Stimulated activated naive CD4-positive, alpha-beta T cell (primary cell): ENCODE results near the gene KDM6B.

Experiments
- DNase-seq, 6 experiments: peaks; one replicate each; lab custom pipeline; 2025; lab: John Stamatoyannopoulos, UW

KDM6B gene

GRCh38 chr17:7820231-7820630 lies 13.8 kb upstream of the KDM6B start:
- no peak for DNase-seq

- no peak for DNase-seq
These were observed 11.9 kb upstream of the KDM6B start for GRCh38 chr17:7822126-7822525.

GRCh38 chr17:7823581-7824001 lies 10.4 kb upstream of the KDM6B start:
- no peak for DNase-seq

GRCh38 chr17:7824021-7824924 lies 9.7 kb upstream of the KDM6B start:
- DNase-seq, result no peak

GRCh38 chr17:7825206-7825990 lies 8.6 kb upstream of the KDM6B start:
- DNase-seq, result no peak

- DNase-seq, result no peak
These were observed 3.4 kb upstream of the KDM6B start for GRCh38 chr17:7830616-7831015.

GRCh38 chr17:7831233-7831632 lies 2.8 kb upstream of the KDM6B start:
- DNase-seq, result no peak

GRCh38 chr17:7832431-7832830 lies 1.6 kb upstream of the KDM6B start:
- no peak for DNase-seq

GRCh38 chr17:7833011-7833794 lies 814 bp upstream of the KDM6B start:
- no peak for DNase-seq

- peak in 4 of 6 experiments; percentile 73 to 85 (median 76) for DNase-seq
These were observed 532 bp downstream of the KDM6B start for GRCh38 chr17:7834542-7834956.

GRCh38 chr17:7834957-7835813 lies 1.2 kb downstream of the KDM6B start:
- DNase-seq, result peak; percentile 92 to 98 (median 95)

- DNase-seq, result peak; percentile 46 to 74 (median 64)
These were observed 2.0 kb downstream of the KDM6B start for GRCh38 chr17:7835814-7836595.

GRCh38 chr17:7836596-7837407 lies 2.8 kb downstream of the KDM6B start:
- DNase-seq, result peak; percentile 33 to 65 (median 58)

- peak in 1 of 6 experiments; percentile 53 for DNase-seq
These were observed 3.5 kb downstream of the KDM6B start for GRCh38 chr17:7837408-7838088.

- peak in 2 of 6 experiments; percentile 18 to 50 for DNase-seq
These were observed 4.4 kb downstream of the KDM6B start for GRCh38 chr17:7838090-7839075.

- DNase-seq, result peak in 1 of 6 experiments; percentile 12
These were observed 5.3 kb downstream of the KDM6B start for GRCh38 chr17:7839190-7839875.

GRCh38 chr17:7839876-7840261 lies 5.9 kb downstream of the KDM6B start:
- DNase-seq, result peak in 3 of 6 experiments; percentile 14 to 26 (median 25)
